Measurements from ENCODE around the gene CIRBP. TPM values are rescaled to one million over a fixed set of nuclear protein-coding genes. Genes with fewer than 3 reads are reported as not detected.

Gene CIRBP
- total and polyA plus RNA-seq, 2 of the 13 experiments (the other 11 are each of a cell fraction or from before 2014, with no cell fraction given) = 133 to 140 TPM

DNA sequence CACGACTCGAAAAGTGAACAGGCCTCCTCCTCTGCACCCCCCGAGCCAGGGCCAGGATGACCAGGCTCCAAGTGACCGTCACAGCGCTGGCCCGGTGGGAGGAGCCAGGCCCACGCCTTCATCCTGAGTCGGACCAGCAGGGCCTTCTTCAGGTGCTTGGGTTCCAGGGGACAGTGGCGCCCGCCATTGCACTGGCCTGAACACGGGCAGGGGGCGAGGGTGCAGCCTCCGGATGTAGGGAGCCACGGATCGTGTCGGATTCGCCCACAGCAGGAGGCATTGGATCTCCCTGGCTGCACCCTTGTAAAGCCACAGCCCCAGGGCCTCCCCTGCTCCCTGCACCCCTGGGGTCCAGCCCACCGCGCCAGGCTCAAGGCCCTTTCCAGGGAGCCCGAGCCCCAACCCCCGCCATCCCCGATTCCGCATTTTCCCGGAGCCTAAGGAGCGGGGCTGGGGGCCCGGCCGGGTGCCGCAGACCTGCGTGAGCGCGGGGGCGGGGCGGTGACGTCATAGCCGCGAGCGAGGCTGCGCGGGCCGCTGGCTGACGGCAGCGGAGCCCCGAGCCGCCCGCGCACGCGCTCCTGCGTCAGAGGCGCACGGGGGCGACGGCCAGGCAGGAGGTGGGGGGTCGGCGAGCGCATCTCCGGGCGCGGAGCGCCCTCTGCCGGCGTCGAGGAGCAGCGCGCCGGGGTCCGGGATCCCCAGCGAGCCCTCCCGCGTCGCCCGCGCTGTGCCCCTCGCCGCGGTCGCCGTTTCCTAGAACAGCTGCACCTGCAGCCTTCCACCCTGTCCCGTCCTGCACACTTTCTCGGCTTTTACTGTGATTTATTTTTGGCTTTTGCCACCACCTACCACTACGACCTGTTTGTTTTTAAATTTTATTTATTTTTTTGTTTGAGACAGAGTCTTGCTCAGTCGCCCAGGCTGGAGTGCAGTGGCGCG is 29.1 kb upstream of the CIRBP start (continued):
- TF ChIP-seq, protein P1, sequence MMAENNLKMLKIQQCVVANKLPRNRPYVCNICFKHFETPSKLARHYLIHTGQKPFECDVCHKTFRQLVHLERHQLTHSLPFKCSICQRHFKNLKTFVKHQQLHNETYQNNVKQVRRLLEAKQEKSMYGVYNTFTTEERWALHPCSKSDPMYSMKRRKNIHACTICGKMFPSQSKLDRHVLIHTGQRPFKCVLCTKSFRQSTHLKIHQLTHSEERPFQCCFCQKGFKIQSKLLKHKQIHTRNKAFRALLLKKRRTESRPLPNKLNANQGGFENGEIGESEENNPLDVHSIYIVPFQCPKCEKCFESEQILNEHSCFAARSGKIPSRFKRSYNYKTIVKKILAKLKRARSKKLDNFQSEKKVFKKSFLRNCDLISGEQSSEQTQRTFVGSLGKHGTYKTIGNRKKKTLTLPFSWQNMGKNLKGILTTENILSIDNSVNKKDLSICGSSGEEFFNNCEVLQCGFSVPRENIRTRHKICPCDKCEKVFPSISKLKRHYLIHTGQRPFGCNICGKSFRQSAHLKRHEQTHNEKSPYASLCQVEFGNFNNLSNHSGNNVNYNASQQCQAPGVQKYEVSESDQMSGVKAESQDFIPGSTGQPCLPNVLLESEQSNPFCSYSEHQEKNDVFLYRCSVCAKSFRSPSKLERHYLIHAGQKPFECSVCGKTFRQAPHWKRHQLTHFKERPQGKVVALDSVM (CRISPR knock-in tag; IDR thresholded peaks at IDR 0.05) = peak; percentile 51
- TF ChIP-seq, protein P2, sequence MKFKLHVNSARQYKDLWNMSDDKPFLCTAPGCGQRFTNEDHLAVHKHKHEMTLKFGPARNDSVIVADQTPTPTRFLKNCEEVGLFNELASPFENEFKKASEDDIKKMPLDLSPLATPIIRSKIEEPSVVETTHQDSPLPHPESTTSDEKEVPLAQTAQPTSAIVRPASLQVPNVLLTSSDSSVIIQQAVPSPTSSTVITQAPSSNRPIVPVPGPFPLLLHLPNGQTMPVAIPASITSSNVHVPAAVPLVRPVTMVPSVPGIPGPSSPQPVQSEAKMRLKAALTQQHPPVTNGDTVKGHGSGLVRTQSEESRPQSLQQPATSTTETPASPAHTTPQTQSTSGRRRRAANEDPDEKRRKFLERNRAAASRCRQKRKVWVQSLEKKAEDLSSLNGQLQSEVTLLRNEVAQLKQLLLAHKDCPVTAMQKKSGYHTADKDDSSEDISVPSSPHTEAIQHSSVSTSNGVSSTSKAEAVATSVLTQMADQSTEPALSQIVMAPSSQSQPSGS (CRISPR knock-in tag; IDR thresholded peaks at IDR 0.05) = peak; percentile 91
- TF ChIP-seq, protein P3, sequence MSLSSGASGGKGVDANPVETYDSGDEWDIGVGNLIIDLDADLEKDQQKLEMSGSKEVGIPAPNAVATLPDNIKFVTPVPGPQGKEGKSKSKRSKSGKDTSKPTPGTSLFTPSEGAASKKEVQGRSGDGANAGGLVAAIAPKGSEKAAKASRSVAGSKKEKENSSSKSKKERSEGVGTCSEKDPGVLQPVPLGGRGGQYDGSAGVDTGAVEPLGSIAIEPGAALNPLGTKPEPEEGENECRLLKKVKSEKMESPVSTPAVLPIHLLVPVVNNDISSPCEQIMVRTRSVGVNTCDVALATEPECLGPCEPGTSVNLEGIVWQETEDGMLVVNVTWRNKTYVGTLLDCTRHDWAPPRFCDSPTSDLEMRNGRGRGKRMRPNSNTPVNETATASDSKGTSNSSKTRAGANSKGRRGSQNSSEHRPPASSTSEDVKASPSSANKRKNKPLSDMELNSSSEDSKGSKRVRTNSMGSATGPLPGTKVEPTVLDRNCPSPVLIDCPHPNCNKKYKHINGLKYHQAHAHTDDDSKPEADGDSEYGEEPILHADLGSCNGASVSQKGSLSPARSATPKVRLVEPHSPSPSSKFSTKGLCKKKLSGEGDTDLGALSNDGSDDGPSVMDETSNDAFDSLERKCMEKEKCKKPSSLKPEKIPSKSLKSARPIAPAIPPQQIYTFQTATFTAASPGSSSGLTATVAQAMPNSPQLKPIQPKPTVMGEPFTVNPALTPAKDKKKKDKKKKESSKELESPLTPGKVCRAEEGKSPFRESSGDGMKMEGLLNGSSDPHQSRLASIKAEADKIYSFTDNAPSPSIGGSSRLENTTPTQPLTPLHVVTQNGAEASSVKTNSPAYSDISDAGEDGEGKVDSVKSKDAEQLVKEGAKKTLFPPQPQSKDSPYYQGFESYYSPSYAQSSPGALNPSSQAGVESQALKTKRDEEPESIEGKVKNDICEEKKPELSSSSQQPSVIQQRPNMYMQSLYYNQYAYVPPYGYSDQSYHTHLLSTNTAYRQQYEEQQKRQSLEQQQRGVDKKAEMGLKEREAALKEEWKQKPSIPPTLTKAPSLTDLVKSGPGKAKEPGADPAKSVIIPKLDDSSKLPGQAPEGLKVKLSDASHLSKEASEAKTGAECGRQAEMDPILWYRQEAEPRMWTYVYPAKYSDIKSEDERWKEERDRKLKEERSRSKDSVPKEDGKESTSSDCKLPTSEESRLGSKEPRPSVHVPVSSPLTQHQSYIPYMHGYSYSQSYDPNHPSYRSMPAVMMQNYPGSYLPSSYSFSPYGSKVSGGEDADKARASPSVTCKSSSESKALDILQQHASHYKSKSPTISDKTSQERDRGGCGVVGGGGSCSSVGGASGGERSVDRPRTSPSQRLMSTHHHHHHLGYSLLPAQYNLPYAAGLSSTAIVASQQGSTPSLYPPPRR (CRISPR knock-in tag; IDR thresholded peaks at IDR 0.05; ENCODE audit: borderline replicate concordance) = no peak
- TF ChIP-seq KDM5B (CRISPR knock-in tag; IDR thresholded peaks at IDR 0.05; ENCODE audit: borderline replicate concordance) = 0 out of 2 replicates have a peak, but pooled peaks have one; percentile 41
- TF ChIP-seq, protein P4, sequence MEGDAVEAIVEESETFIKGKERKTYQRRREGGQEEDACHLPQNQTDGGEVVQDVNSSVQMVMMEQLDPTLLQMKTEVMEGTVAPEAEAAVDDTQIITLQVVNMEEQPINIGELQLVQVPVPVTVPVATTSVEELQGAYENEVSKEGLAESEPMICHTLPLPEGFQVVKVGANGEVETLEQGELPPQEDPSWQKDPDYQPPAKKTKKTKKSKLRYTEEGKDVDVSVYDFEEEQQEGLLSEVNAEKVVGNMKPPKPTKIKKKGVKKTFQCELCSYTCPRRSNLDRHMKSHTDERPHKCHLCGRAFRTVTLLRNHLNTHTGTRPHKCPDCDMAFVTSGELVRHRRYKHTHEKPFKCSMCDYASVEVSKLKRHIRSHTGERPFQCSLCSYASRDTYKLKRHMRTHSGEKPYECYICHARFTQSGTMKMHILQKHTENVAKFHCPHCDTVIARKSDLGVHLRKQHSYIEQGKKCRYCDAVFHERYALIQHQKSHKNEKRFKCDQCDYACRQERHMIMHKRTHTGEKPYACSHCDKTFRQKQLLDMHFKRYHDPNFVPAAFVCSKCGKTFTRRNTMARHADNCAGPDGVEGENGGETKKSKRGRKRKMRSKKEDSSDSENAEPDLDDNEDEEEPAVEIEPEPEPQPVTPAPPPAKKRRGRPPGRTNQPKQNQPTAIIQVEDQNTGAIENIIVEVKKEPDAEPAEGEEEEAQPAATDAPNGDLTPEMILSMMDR (CRISPR knock-in tag; IDR thresholded peaks at IDR 0.05) = peak; percentile 81
- TF ChIP-seq, protein P5, sequence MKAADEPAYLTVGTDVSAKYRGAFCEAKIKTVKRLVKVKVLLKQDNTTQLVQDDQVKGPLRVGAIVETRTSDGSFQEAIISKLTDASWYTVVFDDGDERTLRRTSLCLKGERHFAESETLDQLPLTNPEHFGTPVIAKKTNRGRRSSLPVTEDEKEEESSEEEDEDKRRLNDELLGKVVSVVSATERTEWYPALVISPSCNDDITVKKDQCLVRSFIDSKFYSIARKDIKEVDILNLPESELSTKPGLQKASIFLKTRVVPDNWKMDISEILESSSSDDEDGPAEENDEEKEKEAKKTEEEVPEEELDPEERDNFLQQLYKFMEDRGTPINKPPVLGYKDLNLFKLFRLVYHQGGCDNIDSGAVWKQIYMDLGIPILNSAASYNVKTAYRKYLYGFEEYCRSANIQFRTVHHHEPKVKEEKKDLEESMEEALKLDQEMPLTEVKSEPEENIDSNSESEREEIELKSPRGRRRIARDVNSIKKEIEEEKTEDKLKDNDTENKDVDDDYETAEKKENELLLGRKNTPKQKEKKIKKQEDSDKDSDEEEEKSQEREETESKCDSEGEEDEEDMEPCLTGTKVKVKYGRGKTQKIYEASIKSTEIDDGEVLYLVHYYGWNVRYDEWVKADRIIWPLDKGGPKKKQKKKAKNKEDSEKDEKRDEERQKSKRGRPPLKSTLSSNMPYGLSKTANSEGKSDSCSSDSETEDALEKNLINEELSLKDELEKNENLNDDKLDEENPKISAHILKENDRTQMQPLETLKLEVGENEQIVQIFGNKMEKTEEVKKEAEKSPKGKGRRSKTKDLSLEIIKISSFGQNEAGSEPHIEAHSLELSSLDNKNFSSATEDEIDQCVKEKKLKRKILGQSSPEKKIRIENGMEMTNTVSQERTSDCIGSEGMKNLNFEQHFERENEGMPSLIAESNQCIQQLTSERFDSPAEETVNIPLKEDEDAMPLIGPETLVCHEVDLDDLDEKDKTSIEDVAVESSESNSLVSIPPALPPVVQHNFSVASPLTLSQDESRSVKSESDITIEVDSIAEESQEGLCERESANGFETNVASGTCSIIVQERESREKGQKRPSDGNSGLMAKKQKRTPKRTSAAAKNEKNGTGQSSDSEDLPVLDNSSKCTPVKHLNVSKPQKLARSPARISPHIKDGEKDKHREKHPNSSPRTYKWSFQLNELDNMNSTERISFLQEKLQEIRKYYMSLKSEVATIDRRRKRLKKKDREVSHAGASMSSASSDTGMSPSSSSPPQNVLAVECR (CRISPR knock-in tag; IDR thresholded peaks at IDR 0.05; ENCODE audit: borderline replicate concordance) = peak; percentile 48; the same call in 1 of the 2 replicates
- TF ChIP-seq, protein P6, sequence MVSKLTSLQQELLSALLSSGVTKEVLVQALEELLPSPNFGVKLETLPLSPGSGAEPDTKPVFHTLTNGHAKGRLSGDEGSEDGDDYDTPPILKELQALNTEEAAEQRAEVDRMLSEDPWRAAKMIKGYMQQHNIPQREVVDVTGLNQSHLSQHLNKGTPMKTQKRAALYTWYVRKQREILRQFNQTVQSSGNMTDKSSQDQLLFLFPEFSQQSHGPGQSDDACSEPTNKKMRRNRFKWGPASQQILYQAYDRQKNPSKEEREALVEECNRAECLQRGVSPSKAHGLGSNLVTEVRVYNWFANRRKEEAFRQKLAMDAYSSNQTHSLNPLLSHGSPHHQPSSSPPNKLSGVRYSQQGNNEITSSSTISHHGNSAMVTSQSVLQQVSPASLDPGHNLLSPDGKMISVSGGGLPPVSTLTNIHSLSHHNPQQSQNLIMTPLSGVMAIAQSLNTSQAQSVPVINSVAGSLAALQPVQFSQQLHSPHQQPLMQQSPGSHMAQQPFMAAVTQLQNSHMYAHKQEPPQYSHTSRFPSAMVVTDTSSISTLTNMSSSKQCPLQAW (CRISPR knock-in tag; IDR thresholded peaks at IDR 0.05) = no peak
- TF ChIP-seq ZNF432 (CRISPR knock-in tag; IDR thresholded peaks at IDR 0.05; ENCODE audit: borderline replicate concordance) = no peak
- peak; percentile 70 for TF ChIP-seq STAG1 (CRISPR knock-in tag; IDR thresholded peaks at IDR 0.05)

All from HepG2 (cell line).